Activated CD4-positive, alpha-beta T cell treated with anti-CD3 and anti-CD28 coated beads, Interleukin-10, Interleukin-2, amounts not matched to agents 100 ng/mL and 50 ng/mL, durations not matched to agents 16 hours and 8 hours (primary cell): ENCODE results near the gene LBX1.

Experiments
- DNase-seq: peaks from one replicate; pipeline ENCODE4 v3.0.0-alpha.2; 2020

LBX1 gene, protein sequence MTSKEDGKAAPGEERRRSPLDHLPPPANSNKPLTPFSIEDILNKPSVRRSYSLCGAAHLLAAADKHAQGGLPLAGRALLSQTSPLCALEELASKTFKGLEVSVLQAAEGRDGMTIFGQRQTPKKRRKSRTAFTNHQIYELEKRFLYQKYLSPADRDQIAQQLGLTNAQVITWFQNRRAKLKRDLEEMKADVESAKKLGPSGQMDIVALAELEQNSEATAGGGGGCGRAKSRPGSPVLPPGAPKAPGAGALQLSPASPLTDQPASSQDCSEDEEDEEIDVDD

DNA sequence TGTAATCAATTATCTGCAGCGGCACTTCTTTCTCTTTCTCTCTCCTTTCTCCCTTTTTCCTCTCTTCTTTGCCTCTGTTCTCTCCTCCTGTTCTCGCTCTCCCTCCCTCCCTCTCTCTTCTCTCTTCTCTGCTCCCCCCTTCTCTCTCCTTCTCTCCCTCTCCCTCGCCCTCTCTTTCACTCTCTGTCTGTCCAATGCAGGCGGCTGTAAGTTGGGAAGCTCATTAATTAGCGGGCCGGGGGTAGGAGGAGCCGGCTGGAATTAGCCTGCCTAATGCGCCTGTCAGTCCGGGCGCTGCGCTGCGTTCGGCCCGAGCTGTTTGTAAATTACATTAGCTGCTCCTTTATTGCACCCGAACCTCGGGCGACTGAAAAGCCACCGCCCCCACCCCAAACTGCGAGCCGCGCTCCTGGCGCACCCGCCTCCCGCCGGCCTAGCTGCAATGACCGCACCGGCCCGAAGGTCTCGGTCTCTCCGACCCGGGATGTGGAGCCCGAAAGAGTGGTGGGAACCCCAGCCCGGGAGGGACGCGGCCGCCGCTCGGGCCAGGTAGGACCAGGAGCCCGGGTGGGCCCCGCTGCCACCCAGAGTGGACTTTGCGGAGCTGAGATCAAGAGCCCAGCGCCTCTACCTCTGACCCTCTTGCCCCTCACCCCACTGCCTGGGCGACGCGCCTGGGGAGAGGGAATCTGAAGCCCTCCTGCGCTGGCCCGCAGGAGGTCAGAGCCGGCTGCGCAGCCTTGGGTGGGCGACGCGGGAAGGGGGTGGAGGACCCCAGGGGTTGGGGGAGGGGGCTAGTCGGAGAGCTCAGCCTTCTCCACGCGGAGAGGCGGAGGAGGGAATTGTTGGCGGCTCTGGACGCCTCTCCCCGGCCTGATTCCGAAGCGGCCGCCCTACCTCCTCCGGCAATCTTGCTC is at the start of gene LBX1:
TSS of gene LBX1 (minus strand) at position 198 of the 917 bp plus-strand sequence. CDS start 648 bp downstream, outside the sequence.
- no peak for DNase-seq

GRCh38 chr10:101273741-101274140 is 44.5 kb upstream of the LBX1 start:
- DNase-seq = no peak

GRCh38 chr10:101273330-101273729 is 44.1 kb upstream of the LBX1 start:
- DNase-seq = no peak

GRCh38 chr10:101272229-101272868 is 43.1 kb upstream of the LBX1 start:
- DNase-seq = peak; percentile 68

GRCh38 chr10:101270763-101271162 is 41.5 kb upstream of the LBX1 start:
- DNase-seq = no peak

DNA sequence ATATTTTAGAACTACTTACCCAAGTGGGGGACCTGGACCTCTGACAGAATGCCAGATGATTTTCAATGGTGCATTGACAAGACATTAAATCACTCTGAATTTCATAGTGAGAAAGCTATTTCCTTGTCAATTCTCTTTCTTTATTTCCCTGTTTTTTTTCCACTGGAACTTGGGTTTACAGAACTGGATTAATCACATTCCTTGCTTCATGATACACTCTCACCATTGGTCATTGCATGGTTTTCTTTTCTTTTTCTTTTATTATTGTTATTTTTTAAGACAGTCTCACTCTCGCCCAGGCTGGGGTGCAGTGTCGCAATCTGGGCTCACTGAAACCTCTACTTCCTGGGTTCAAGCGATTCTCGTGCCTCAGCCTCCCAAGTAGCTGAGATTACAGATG is 38.5 kb upstream of the LBX1 start:
- no peak for DNase-seq

- no peak for DNase-seq
These were observed 38.0 kb upstream of the LBX1 start for GRCh38 chr10:101267290-101267680.

DNA sequence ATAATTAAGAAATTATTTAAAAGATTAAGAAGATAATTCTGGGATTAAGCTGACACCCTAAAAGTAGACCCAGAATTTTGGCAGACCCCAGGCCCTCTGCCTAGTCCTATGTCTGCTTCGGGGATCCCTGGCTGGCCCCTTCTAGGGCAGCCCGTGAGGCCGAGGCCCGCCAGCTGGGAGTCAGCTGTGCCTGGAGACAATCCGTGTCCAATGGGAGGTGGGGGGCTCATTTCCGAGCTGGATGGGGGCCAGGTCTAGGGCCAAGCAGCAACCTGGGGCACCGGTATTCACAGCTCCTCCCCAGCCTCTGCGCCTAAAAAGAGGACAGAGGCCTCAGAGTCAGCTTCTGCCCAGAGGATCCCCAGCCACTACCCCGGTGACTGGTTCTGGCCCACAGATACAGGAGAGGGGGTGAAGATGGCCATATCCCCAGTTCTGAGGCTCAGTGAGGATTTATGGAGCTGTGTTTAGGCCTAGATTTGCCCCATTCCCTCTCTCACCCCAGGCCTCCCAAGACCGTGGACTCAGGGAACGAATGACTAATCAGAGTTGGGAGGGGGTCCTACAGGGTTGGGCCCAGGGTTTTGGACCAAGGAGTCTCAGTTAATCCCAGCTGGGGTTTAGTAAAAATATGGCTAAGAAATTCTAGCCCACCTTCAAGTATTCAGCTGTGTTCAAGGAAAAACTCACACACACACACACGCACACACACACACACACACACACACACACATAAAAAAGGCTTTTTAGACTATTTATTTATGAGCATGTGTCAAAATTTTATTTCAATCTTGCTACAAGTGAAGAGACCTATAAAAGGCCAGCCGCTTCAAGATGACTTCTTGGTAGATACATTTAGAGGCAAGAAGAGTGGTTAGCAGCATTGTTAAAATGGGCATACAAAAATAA is 37.4 kb upstream of the LBX1 start:
- no peak for DNase-seq

GRCh38 chr10:101263150-101263752 is 34.0 kb upstream of the LBX1 start:
- no peak for DNase-seq

- DNase-seq = no peak
These were observed 32.9 kb upstream of the LBX1 start for GRCh38 chr10:101262147-101262546.

GRCh38 chr10:101261702-101262101 is 32.4 kb upstream of the LBX1 start:
- DNase-seq = no peak

DNA sequence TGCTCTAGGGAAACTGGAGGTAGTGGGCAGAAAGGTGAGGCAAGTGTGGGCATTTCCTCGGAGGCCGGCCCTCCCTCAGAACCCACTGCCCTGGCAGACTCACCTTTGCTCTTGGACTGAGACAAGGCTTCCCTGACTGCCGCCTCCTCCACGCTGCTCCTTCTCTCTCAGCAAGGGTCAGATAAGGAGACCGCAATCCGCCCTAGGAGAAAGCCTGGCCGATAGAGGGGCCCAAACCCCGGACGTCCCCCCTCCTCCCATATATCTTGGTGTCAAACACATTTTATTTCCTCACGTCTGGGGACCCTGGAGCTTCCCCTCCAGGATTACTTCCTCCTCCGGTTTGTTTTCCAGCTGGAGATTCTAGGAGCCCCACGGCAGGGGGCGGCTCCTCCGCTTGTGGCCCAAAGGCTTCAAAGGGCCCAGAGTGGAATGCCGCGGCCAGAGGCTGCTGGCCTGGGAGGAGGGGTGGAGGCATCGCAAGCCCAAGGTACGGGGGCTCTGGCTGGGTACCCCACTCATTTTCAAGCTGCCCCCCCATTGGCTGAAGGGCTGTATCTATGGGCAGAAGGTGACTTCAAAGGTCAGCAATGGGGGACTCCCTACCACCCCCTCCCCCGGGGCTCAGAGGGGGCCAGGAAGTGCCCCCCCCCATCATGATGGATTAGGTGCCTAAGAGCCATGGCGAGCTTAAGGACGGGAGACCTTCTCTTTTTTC is 31.7 kb upstream of the LBX1 start:
- DNase-seq = no peak

- DNase-seq = peak; percentile 55
These were observed 29.1 kb upstream of the LBX1 start for GRCh38 chr10:101258179-101258885.

- DNase-seq = no peak
These were observed 28.2 kb upstream of the LBX1 start for GRCh38 chr10:101257491-101257890.

- no peak for DNase-seq
These were observed 27.8 kb upstream of the LBX1 start for GRCh38 chr10:101257084-101257483.

DNA sequence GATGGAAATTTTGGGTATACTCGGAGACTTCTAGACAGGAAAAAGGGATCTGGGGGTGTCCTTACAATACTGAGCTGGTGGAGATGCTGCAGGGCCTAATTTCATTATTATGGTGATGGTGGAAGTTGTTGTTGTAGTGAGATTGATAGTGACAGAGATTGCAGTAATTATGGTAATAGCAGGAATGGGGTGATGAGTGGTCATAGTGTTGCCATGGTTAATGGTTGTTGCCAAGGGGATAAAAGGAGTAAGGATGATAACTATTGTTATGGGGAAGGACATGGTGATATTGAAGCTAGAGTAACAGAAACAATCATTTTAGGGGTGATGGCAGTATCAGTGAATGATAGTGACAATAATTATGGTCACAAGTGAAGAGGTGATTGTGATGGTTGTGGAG is 27.1 kb upstream of the LBX1 start:
- DNase-seq = no peak

- DNase-seq = no peak
These were observed 20.9 kb upstream of the LBX1 start for GRCh38 chr10:101250136-101250535.

GRCh38 chr10:101249171-101249581 is 19.9 kb upstream of the LBX1 start:
- no peak for DNase-seq

GRCh38 chr10:101246639-101247038 is 17.4 kb upstream of the LBX1 start:
- no peak for DNase-seq

DNA sequence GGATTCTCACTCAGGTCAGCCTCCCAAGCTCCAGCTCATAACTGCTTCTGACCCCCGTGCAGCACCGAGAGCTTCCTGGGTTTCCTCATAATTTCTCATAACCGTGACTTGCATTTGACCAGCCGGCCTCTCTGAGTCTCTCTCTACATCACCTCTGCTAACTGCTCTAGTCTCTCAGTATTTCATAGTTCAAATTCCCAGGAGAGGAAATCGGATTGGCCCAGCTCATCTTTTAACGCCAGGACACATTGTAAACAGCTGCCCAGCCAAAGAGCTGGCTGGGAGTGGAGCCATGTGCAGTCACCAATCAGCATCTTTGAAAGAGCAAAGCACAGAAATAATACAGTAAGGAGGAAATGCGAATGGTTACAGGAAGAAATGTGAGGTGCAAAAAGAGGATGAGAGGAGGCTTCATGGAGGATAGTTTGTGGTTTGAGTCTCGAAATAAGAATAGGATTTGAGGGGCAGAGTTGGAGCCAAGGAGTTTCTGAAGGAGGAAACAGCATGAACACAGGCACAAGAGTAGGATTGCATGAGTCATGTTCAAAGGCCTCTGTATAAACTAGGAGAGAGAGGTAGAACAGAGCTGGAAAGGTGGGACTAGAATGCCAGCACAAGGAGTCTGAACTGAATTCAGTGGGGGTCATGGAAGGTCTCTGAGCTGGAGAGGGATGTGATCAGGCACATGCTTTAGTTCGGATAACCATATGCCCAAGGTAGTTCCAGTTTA is 15.2 kb upstream of the LBX1 start:
- no peak for DNase-seq
